GM12864 (cell line): ENCODE data around the gene ASRGL1.

Experiments used
- DNase-seq: peaks from one replicate; pipeline ENCODE4 v3.0.0-alpha.2; 2011; ENCODE audit warnings: low read depth
- H3K4me3 ChIP-seq: 2 replicates; pipeline ENCODE4 v1.5.1; 2011; ENCODE audit warnings: mild to moderate bottlenecking, low read depth, low read length, control low read depth
- CTCF ChIP-seq: IDR thresholded peaks from 2 replicates; pipeline ENCODE4 v1.5.1; 2011; ENCODE audit warnings: low read depth, mild to moderate bottlenecking, moderate library complexity, low read length, control low read depth, inconsistent platforms; ENCODE audit errors: missing control alignments

Gene ASRGL1

GRCh38 chr11:62400760-62401159 lies 63.5 kb downstream of the ASRGL1 start:
- H3K4me3 ChIP-seq, result no peak overlapping the region
- no peak for DNase-seq
- no peak for TF ChIP-seq CTCF

GRCh38 chr11:62401356-62401755 lies 64.1 kb downstream of the ASRGL1 start:
- DNase-seq, result no peak
- no peak for TF ChIP-seq CTCF
- no peak overlapping the region for H3K4me3 ChIP-seq

GRCh38 chr11:62401811-62402210 lies 64.6 kb downstream of the ASRGL1 start:
- no peak for DNase-seq
- TF ChIP-seq CTCF, result no peak
- no peak overlapping the region for H3K4me3 ChIP-seq

- no peak for TF ChIP-seq CTCF
- H3K4me3 ChIP-seq, result no peak overlapping the region
- DNase-seq, result no peak
Measured at GRCh38 chr11:62402226-62402959, 65.1 kb downstream of the ASRGL1 start.

GRCh38 chr11:62402960-62403730 lies 65.9 kb downstream of the ASRGL1 start:
- no peak for DNase-seq
- H3K4me3 ChIP-seq, result no peak overlapping the region
- no peak for TF ChIP-seq CTCF

GRCh38 chr11:62404435-62404834 lies 67.2 kb downstream of the ASRGL1 start:
- no peak for TF ChIP-seq CTCF
- DNase-seq, result no peak
- no peak overlapping the region for H3K4me3 ChIP-seq
